ENCODE data around the gene TBC1D22B.

GRCh38 chr6:37232430-37233017, 25.0 kb upstream of the TBC1D22B start:
- TF ChIP-seq CTCF (conservative IDR thresholded peaks at IDR 0.05; ENCODE audit: low read depth, low read length) (no peak), EZH2 (IDR thresholded peaks at IDR 0.05; ENCODE audit: low read length, unreplicated experiment) (no peak)

All from PC-3 (cell line).